Activated naive CD4-positive, alpha-beta T cell treated with Interleukin-2 at 50 U/mL for 16 hours (primary cell): Measurements from ENCODE around the gene PHF19.

Experiments
- DNase-seq: peaks from one replicate; pipeline ENCODE4 v3.0.0-alpha.2; 2020

PHF19 gene

GRCh38 chr9:120869726-120870125, 7.3 kb downstream of the PHF19 start:
- no peak for DNase-seq

- no peak for DNase-seq
Measured at GRCh38 chr9:120869360-120869687, 7.7 kb downstream of the PHF19 start.

- DNase-seq, result peak; percentile 97
Measured at GRCh38 chr9:120868676-120869359, 8.2 kb downstream of the PHF19 start.

- DNase-seq, result no peak
Measured at GRCh38 chr9:120868339-120868675, 8.7 kb downstream of the PHF19 start.

- no peak for DNase-seq
Measured at GRCh38 chr9:120867676-120868338, 9.2 kb downstream of the PHF19 start.

GRCh38 chr9:120866651-120867050, 10.3 kb downstream of the PHF19 start:
- no peak for DNase-seq

GRCh38 chr9:120865809-120866208, 11.2 kb downstream of the PHF19 start:
- no peak for DNase-seq

- no peak for DNase-seq
Measured at GRCh38 chr9:120865176-120865575, 11.8 kb downstream of the PHF19 start.

GRCh38 chr9:120864719-120865118, 12.3 kb downstream of the PHF19 start:
- no peak for DNase-seq

GRCh38 chr9:120863833-120864232, 13.2 kb downstream of the PHF19 start:
- no peak for DNase-seq

- no peak for DNase-seq
Measured at GRCh38 chr9:120862452-120862851, 14.5 kb downstream of the PHF19 start.

GRCh38 chr9:120861935-120862334, 15.1 kb downstream of the PHF19 start:
- no peak for DNase-seq

- no peak for DNase-seq
Measured at GRCh38 chr9:120860083-120860482, 16.9 kb downstream of the PHF19 start.

GRCh38 chr9:120859361-120859760, 17.6 kb downstream of the PHF19 start:
- DNase-seq, result no peak

- DNase-seq, result no peak
Measured at GRCh38 chr9:120857902-120858301, 19.1 kb downstream of the PHF19 start.

GRCh38 chr9:120857481-120857880, 19.5 kb downstream of the PHF19 start:
- DNase-seq, result no peak

GRCh38 chr9:120856700-120857099, 20.3 kb downstream of the PHF19 start:
- DNase-seq, result no peak

- no peak for DNase-seq
Measured at GRCh38 chr9:120855827-120856670, 20.9 kb downstream of the PHF19 start.

- no peak for DNase-seq
Measured at GRCh38 chr9:120854596-120855327, 22.2 kb downstream of the PHF19 start.

- DNase-seq, result no peak
Measured at GRCh38 chr9:120853198-120853597, 23.8 kb downstream of the PHF19 start.

- no peak for DNase-seq
Measured at GRCh38 chr9:120852240-120853010, 24.6 kb downstream of the PHF19 start.

GRCh38 chr9:120851449-120851848, 25.5 kb downstream of the PHF19 start:
- no peak for DNase-seq

- no peak for DNase-seq
Measured at GRCh38 chr9:120850315-120850714, 26.7 kb downstream of the PHF19 start.
